ENCODE results near the gene TUBG2.

DNA sequence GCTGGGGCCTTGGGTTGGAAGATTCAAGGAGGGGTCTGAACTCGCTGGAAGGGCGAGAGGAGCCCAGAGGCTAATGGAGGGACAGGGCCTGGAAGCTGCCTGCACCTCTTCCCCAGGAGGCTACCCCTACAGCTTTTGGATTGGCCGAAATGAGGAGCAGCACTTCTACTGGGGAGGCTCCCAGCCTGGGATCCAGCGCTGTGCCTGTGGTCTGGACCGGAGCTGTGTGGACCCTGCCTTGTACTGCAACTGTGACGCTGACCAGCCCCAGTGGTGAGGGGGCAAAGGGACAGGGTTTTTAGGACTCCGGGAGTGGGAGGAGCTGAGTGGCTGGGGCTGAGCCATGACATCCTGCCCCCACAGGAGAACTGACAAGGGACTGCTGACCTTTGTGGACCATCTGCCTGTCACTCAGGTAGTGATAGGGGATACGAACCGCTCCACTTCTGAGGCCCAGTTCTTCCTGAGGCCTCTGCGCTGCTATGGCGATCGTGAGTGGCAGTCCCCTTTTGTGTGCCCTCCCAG, 32.0 kb downstream of the TUBG2 start:
- TF ChIP-seq CTCF (IDR thresholded peaks at IDR 0.05) (no peak), POLR2A (IDR thresholded peaks at IDR 0.05) (no peak), POLR2AphosphoS5 (IDR thresholded peaks at IDR 0.05) (no peak), EP300 (IDR thresholded peaks at IDR 0.05) (no peak)

All from gastroesophageal sphincter (tissue), 3 donors.